Measurements from ENCODE around the gene NAIF1.
"Not testable (repeated sequence)": the region's sequence is repeated elsewhere in the genome, so short reads cannot be mapped to it uniquely, and the experiment has no call there.

NAIF1 gene, protein sequence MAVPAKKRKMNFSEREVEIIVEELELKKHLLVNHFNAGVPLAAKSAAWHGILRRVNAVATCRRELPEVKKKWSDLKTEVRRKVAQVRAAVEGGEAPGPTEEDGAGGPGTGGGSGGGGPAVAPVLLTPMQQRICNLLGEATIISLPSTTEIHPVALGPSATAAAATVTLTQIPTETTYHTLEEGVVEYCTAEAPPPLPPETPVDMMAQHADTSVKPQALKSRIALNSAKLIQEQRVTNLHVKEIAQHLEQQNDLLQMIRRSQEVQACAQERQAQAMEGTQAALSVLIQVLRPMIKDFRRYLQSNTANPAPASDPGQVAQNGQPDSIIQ

DNA sequence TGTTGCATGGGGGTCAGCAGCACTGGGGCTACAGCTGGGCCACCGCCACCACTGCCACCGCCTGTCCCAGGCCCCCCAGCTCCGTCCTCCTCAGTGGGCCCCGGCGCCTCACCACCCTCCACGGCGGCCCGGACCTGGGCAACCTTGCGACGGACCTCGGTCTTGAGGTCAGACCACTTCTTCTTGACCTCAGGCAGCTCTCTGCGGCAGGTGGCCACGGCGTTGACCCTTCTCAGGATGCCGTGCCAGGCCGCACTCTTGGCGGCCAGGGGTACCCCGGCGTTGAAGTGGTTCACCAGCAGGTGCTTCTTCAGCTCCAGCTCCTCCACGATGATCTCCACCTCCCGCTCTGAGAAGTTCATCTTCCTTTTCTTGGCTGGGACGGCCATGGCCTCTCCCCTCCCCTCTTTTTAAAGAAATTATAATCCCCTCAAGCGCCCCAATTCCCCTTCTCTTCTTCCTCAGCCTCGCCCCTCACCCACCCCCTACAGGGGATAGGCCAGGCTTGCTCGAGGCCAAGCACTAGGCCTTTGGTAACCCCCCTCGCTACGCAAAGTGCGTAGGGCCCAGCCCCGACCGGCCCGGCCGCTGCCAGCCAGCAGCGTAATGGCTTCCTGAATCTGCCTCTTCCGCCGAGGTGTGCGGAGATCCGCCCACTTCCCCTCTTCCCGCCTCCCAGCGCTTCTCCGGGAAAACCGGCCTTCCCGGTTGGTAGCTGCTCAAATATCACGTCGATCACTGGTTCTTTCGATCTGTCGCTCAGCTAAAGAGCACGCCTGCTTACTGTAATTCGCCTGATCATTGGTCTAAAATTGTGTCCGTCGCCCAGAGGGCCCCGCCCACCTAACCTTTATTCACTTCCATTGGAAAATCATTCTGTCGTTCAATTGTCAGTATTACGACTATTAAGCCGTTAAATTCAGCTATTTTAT lies at the start of gene NAIF1:
Gene NAIF1 (minus strand): TSS at position 608 of the 932 bp plus-strand sequence. CDS start 219 bp downstream, at position 389.
- DNase-seq: peak; percentile 99

DNA sequence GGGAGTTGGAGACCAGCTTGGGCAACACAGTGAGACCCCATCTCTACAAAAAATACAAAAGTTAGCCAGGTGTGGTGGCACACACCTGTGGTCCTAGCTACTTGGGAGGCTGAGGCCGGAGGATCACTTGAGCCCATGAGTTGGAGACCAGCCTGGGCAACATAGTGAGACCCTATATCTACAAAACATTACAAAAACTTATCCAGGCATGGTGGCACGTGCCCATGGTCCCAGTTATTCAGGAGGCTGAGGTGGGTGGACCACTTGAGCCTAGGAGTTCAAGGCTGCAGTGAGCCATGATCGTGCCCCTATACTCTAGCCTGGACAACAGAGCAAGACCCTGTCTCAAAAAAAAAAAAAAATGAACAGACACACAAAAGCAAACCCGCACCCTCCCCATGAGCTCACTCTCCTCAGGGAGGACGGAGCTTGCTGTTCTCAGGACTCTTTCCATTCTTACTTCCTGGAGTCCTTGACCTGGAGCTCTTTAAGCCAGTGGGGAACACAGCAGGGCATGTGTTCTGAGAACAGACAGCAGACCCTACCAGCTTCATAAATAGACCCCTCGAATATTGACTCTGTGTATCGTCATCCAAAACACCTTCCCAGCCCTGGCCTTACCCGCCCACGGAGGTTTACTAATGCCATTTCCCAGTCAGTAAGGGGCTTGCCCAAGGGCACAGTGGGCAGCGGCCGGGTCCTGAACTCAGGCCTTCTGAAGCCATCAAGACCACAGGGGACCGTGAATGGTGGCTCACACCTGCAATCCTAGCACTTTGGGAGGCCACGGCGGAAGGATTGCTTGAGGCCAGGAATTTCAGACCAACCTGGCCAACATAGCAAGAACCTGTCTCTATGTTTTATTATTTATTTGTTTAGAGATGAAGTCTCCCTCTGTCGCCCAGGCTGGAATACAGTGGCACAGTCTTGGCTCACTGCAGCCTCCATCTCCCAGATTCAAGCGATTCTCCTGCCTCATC lies 49.3 kb upstream of the NAIF1 start:
- DNase-seq: no peak

DNA sequence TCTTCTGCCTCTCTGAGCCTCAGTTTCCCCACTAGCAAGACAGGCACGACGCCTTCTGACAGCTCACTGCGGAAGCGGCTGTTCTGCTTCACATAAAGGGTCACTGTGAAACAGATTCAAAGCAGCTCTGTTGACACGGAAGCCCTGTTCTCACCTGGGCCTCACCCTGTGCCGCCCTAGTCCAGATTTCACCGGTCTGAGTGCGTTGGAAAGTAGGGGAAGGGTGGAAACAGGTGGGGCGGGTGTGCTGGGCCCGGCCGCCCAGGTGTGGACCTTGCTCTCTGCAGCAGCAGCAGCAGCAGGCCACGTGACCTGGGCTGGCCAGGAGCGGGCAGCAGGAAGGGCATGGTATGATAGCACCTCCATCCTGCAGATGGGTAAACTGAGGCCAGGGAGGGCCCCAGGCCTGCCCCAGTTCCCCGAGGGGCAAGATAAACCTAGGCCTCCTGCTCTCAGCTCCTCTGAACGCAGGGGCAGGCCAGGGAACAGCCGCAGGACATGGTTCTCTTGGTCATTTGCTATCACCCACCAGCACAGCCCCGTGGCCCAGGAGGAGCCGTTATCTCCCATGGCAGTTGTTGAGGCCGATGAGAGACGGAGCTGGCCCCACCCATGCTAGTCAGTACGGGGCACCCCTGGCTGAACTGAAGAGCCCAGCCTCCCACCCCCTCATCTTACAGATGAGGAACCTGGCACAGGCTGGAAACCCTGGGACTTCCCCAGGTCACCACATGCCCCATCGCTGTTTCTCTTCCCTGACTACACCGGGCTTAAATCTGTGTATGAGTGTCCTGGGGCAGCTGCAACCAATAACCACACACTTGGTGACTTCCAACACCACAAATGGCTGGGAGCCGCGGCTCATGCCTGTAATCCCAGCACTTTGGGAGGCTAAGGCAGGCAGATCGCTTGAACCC lies 48.3 kb upstream of the NAIF1 start:
- no peak for DNase-seq

DNA sequence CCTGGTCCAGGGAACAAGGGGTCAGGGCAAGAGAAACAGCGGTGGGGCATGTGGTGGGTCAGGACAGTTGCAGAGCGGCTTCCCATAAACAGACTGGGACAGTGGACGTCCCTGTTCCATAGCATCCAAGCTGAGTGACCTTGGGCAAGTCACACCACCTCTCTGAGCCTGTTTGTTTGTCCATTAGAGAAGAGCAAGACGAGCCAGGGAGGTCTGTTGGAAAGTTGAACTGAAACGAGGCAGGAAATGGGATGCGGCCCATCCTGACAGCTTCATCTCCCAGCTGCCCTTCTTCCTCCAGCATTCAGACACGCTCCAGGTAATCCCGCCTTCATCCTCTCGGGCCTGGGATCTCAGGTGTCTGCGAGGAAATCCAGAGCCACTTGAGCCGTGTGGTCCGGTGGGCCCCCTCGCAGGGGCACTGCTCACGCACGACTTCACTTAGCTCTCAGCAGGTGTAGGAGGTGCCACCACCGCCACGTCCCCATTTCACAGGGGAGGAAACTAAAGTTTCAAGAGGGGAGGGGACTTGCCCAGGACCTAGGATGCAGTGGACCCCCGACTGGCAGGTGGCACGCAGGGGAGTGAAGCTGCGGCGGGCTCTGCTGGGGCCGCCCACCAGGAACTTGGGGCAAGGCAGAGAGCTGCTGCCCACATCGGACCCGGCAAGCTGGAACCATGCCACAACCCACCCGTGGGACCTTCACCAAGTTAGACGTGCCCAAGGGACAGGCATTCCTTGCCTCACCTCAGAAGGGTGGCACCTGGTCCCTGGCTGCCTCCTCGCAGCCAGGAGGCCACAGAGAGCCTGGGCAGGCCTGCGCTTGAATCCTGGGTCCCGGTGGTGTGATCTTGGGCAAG lies 47.4 kb upstream of the NAIF1 start:
- DNase-seq: no peak

DNA sequence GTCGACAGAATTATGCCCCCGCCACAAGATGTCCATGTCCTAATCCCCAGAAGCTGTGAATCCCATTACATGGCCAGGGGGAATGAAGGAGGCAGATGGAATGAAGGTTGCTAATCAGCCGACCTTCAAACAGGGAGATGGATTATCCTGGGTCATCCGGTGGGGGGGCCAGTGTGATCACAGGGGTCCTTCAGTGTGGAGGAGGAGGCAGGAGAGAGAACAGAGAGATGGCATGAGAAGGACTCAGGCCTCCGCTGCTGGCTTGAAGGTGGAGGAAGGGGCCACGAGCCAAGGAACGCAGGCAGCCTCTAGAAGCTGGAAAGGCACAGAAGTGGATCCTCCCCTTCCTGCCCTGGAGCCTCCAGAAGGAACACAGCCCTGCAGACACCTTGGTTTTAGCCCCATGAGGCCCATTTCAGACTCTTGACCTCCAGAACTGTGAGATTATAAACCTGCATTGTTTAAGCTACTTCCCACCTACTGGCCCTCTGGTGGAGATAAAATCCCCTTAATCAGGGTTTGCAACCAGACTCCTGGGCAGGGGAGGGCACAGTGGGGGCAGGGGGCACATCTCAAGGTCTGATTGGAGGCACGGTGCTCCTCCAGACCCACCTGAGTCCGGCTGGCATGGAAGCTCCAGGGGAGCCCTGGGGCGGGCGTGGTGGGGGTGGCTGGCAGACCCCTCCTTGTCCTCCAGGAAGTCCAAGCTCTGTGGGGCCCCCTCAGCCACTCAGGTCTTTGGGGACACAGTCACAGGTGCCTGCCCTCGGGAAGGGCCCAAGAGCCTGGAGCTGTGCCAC lies 46.6 kb upstream of the NAIF1 start:
- no peak for DNase-seq

- DNase-seq: not testable (repeated sequence)
These were observed 44.6 kb upstream of the NAIF1 start for GRCh38 chr9:128111726-128112125.

GRCh38 chr9:128109050-128109709 lies 42.1 kb upstream of the NAIF1 start:
- no peak for DNase-seq

GRCh38 chr9:128108269-128109049 lies 41.3 kb upstream of the NAIF1 start:
- DNase-seq: no peak

DNA sequence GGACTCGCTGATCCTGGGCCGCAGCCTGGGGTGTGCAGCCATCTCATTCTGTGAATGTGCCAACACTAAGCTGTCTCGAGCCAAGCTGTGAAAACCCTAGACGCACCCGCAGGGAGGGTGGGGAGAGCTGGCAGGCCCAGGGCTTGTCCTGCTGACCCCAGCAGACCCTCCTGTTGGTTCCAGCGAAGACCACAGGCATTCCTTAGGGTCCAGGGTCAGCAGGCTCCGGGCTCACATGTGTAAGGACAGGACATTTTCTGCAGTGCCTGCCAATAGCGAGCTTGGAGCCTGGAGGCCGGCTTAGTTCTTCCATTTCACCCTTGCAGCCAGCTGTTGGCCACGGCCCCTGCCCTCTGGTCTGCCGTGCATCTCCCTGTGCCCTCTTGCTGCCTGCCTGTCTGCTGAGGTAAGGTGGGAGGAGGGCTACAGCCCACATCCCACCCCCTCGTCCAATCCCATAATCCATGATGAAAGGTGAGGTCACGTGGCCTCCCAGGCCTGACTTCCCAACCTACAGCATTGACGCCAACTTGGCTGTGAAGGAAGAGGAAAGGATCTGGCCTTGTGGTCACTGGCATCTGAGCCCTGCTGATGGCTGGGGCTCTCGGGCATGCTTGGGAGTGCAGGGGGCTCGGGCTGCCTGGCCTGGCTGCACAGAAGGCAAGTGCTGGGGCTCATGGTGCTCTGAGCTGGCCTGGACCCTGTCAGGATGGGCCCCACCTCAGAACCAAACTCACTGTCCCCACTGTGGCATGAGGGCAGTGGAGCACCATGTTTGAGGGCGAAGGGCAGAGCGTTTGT lies 40.5 kb upstream of the NAIF1 start:
- no peak for DNase-seq

DNA sequence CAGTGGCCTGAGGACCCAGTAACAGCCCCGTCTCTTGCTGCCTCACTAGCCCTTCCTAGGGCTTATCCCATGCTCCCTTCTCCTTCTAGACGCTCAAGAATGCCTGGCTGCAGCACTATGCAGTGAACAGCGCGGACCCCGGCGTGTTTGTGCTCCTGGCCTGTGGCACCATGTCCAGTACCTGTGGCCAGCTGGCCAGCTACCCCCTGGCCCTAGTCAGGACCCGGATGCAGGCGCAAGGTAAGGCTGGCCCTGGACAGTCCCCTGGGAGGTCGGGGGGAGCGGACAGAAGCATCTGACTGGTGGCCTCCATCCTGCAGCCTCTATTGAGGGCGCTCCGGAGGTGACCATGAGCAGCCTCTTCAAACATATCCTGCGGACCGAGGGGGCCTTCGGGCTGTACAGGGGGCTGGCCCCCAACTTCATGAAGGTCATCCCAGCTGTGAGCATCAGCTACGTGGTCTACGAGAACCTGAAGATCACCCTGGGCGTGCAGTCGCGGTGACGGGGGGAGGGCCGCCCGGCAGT lies 39.9 kb upstream of the NAIF1 start:
- no peak for DNase-seq

- DNase-seq: no peak
These were observed 39.2 kb upstream of the NAIF1 start for GRCh38 chr9:128106181-128106939.

GRCh38 chr9:128105538-128106175 lies 38.5 kb upstream of the NAIF1 start:
- DNase-seq: no peak

- DNase-seq: no peak
These were observed 37.1 kb upstream of the NAIF1 start for GRCh38 chr9:128104171-128104618.

- DNase-seq: no peak
These were observed 36.5 kb upstream of the NAIF1 start for GRCh38 chr9:128103589-128103962.

- no peak for DNase-seq
These were observed 35.9 kb upstream of the NAIF1 start for GRCh38 chr9:128102861-128103588.

Measured in amniotic stem cell (primary cell).